Neural cell (in vitro differentiated cells): ENCODE data around the gene IDH3B. TPM values are rescaled to one million over a fixed set of nuclear protein-coding genes. Genes with fewer than 3 reads are reported as not detected.

Source experiments
- H2AFZ ChIP-seq: fragments of 200-600, 300-800 bp; sonication (generic), shearing (Covaris generic); 2 replicates; pipeline ENCODE4 v1.6.0; 2014; ENCODE audit warnings: low read depth, mild to moderate bottlenecking, antibody characterized with exemption, low read length, moderate library complexity
- H3F3A ChIP-seq: fragments of 200-600 bp; shearing (Covaris generic); 2 replicates; pipeline ENCODE4 v1.6.1; 2016; ENCODE audit warnings: mild to moderate bottlenecking, moderate library complexity, mixed read lengths, antibody characterized with exemption, low read length; ENCODE audit not compliant: insufficient read depth, poor library complexity, severe bottlenecking
- H3K27ac ChIP-seq: fragments of 200-600, 300-800 bp; sonication (generic), shearing (Covaris generic); 2 replicates; pipeline ENCODE4 v1.5.1; 2014; ENCODE audit warnings: mild to moderate bottlenecking, low read length, moderate library complexity
- H3K27me3 ChIP-seq: fragments of 300-800, 200-600 bp; sonication (generic), shearing (Covaris generic); 2 replicates; pipeline ENCODE4 v1.6.0; 2014; ENCODE audit warnings: mild to moderate bottlenecking, low read depth, low read length, moderate library complexity; ENCODE audit not compliant: insufficient read depth
- H3K36me3 ChIP-seq: fragments of 300-800, 200-600 bp; sonication (generic), shearing (Covaris generic); 2 replicates; pipeline ENCODE4 v1.5.1; 2014; ENCODE audit warnings: mild to moderate bottlenecking, antibody characterized with exemption, low read length, moderate library complexity; ENCODE audit not compliant: insufficient read depth
- H3K4me2 ChIP-seq: fragments of 300-800, 200-600 bp; sonication (generic), shearing (Covaris generic); 2 replicates; pipeline ENCODE4 v1.6.0; 2014; ENCODE audit warnings: mild to moderate bottlenecking, low read length
- H3K4me3 ChIP-seq: fragments of 300-800, 200-600 bp; sonication (generic), shearing (Covaris generic); 2 replicates; pipeline ENCODE4 v1.5.1; 2014; ENCODE audit warnings: mild to moderate bottlenecking, low read length, moderate library complexity
- H3K79me2 ChIP-seq: fragments of 200-600 bp; shearing (Covaris generic); replicated peaks from 2 replicates; pipeline ENCODE4 v1.6.0; 2014; ENCODE audit warnings: mild to moderate bottlenecking, low read length, moderate library complexity; ENCODE audit not compliant: insufficient read depth
- H3K9ac ChIP-seq: fragments of 300-800, 200-600 bp; sonication (generic), shearing (Covaris generic); 2 replicates; pipeline ENCODE4 v1.6.1; 2016; ENCODE audit warnings: mild to moderate bottlenecking, low read length, mixed read lengths
- H3K9me2 ChIP-seq: fragments of 200-600 bp; shearing (Covaris generic); 2 replicates; pipeline ENCODE4 v1.6.1; 2016; ENCODE audit warnings: mild to moderate bottlenecking, low read length, mixed read lengths; ENCODE audit not compliant: insufficient read depth
- H3K9me3 ChIP-seq: fragments of 200-600, 300-800 bp; sonication (generic), shearing (Covaris generic); 2 replicates; pipeline ENCODE4 v1.6.1; 2016; ENCODE audit warnings: mild to moderate bottlenecking, mixed run types, low read length, moderate library complexity, mixed read lengths
- H4K20me1 ChIP-seq: fragments of 200-600 bp; shearing (Covaris generic); 2 replicates; pipeline ENCODE4 v1.6.1; 2016; ENCODE audit warnings: mild to moderate bottlenecking, mixed run types; ENCODE audit not compliant: insufficient read depth
- CTCF ChIP-seq: fragments of 450-650 bp; IDR thresholded peaks from 2 replicates; pipeline ENCODE4 v1.5.1; 2014; ENCODE audit warnings: antibody characterized with exemption, mild to moderate bottlenecking, moderate library complexity; ENCODE audit not compliant: poor library complexity, severe bottlenecking
- EP300 ChIP-seq: fragments of 450-650 bp; conservative IDR thresholded peaks from 2 replicates; pipeline ENCODE4 v1.6.1; 2014; ENCODE audit warnings: antibody characterized with exemption, mild to moderate bottlenecking, moderate library complexity; ENCODE audit not compliant: poor library complexity, severe bottlenecking
- EZH2 ChIP-seq: fragments of 200-600, 300-800 bp; shearing (Covaris generic), sonication (generic); IDR thresholded peaks from 2 replicates; pipeline ENCODE4 v1.6.1; 2014; ENCODE audit warnings: antibody characterized with exemption, low read length, borderline replicate concordance, mild to moderate bottlenecking; ENCODE audit not compliant: insufficient read depth, poor library complexity, severe bottlenecking
- MXI1 ChIP-seq: fragments of 450-650 bp; conservative IDR thresholded peaks from 2 replicates; pipeline ENCODE4 v1.6.1; 2014; ENCODE audit warnings: antibody characterized with exemption, mild to moderate bottlenecking; ENCODE audit not compliant: poor library complexity, severe bottlenecking
- POLR2AphosphoS5 ChIP-seq: IDR thresholded peaks from 2 replicates; pipeline ENCODE4 v1.6.1; 2012
- RAD21 ChIP-seq: fragments of 450-650 bp; conservative IDR thresholded peaks from 2 replicates; pipeline ENCODE4 v1.6.1; 2014; ENCODE audit warnings: antibody characterized with exemption, mild to moderate bottlenecking, moderate library complexity
- REST ChIP-seq: IDR thresholded peaks from 2 replicates; pipeline ENCODE4 v1.6.1; 2012; ENCODE audit warnings: borderline replicate concordance
- SMC3 ChIP-seq: fragments of 450-650 bp; conservative IDR thresholded peaks from 2 replicates; pipeline ENCODE4 v1.6.1; 2014; ENCODE audit warnings: antibody characterized with exemption, mild to moderate bottlenecking, moderate library complexity; ENCODE audit not compliant: poor library complexity
- TAF1 ChIP-seq: IDR thresholded peaks from 2 replicates; pipeline ENCODE4 v1.6.1; 2012; ENCODE audit warnings: low read depth
- polyA plus RNA-seq: library from polyadenylated mRNA; depleted of rRNA; stranded (reverse); fragments of >200 nt; gene quantifications from 2 replicates; pipeline ENCODE4 v1.2.3, GENCODE V29; 2014

The IDH3B gene
- polyA plus RNA-seq, 1 donor from 2014 or later, result 307 TPM

GRCh38 chr20:2657241-2657640 is 6.8 kb downstream of the IDH3B start:
- H3K9me2 ChIP-seq, result no peaks in the 10 kb centered on the region
- no peaks in the 10 kb centered on the region for H3K9me3 ChIP-seq
- H3K36me3 ChIP-seq, result peaks cover 6% of the 10 kb centered on the region
- no peaks in the 10 kb centered on the region for H3F3A ChIP-seq
- no peak for TF ChIP-seq SMC3
- TF ChIP-seq REST, result no peak
- TF ChIP-seq POLR2AphosphoS5, result no peak
- TF ChIP-seq CTCF, result no peak
- no peak for TF ChIP-seq RAD21
- no peak for TF ChIP-seq TAF1
- no peak for TF ChIP-seq MXI1
- no peak for TF ChIP-seq EZH2
- no peak for TF ChIP-seq EP300
- no peak overlapping the region for H3K9ac ChIP-seq
- no peak overlapping the region for H3K4me2 ChIP-seq
- no peak overlapping the region for H3K27ac ChIP-seq
- no peaks in the 10 kb centered on the region for H3K27me3 ChIP-seq
- peaks cover 5% of the 10 kb centered on the region for H4K20me1 ChIP-seq
- H3K4me3 ChIP-seq, result no peak overlapping the region
- peaks cover 18% of the 10 kb centered on the region for H3K79me2 ChIP-seq
- H2AFZ ChIP-seq, result no peak overlapping the region

GRCh38 chr20:2656471-2657117 is 7.4 kb downstream of the IDH3B start:
- Histone ChIP-seq H3K4me3 (no peak overlapping the region), H4K20me1 (peaks cover 5% of the 10 kb centered on the region), H3K79me2 (peaks cover 18% of the 10 kb centered on the region)

More at GRCh38 chr20:2656471-2657117, 7.4 kb downstream of the IDH3B start:
- H3K4me2 ChIP-seq, result no peak overlapping the region
- no peaks in the 10 kb centered on the region for H3F3A ChIP-seq
- no peak overlapping the region for H3K27ac ChIP-seq
- H3K9me2 ChIP-seq, result no peaks in the 10 kb centered on the region
- H2AFZ ChIP-seq, result no peak overlapping the region
- no peaks in the 10 kb centered on the region for H3K27me3 ChIP-seq
- H3K9ac ChIP-seq, result no peak overlapping the region
- H3K36me3 ChIP-seq, result peaks cover 6% of the 10 kb centered on the region
- no peaks in the 10 kb centered on the region for H3K9me3 ChIP-seq
- TF ChIP-seq SMC3, result no peak
- no peak for TF ChIP-seq RAD21
- TF ChIP-seq CTCF, result no peak
- no peak for TF ChIP-seq EZH2
